Lung (tissue), 12 donors: ENCODE measurements around the gene PPP1R1C. TPM values are rescaled to one million over a fixed set of nuclear protein-coding genes. Genes with fewer than 3 reads are reported as not detected.

ENCODE experiments used
- ATAC-seq: fragments of 200-7000 bp; cut with Tn5 transposase; one replicate; pipeline ENCODE4 v1.9.1; 2020; ENCODE audit warnings: moderate number of reproducible peaks; ENCODE audit not compliant: insufficient read depth, low FRiP score
- DNase-seq, 3 donors: peaks; one replicate each; pipeline ENCODE4 v3.0.0-alpha.2; 2013 to 2017
- H3K27ac ChIP-seq, 2 donors: one replicate each; pipeline ENCODE4 v1.5.1; 2013; ENCODE audit warnings: mild to moderate bottlenecking in 2 of 2, moderate library complexity in 2 of 2, control low read depth in 1 of 2, inconsistent platforms in 1 of 2, low read depth in 1 of 2, low read length in 1 of 2
- H3K27me3 ChIP-seq, 3 donors: one replicate each; pipeline ENCODE4 v1.5.1; 2013; ENCODE audit warnings: low read length in 2 of 3; ENCODE audit not compliant: control insufficient read depth in 3 of 3, insufficient read depth in 3 of 3
- H3K36me3 ChIP-seq, 4 donors: one replicate each; pipeline ENCODE4 v1.5.1; 2013; ENCODE audit warnings: low read length in 4 of 4, mild to moderate bottlenecking in 1 of 4, moderate library complexity in 1 of 4; ENCODE audit not compliant: control insufficient read depth in 4 of 4, insufficient read depth in 4 of 4
- H3K4me1 ChIP-seq, 5 donors: one replicate each; pipeline ENCODE4 v1.5.1; 2013; ENCODE audit warnings: low read length in 5 of 5, mild to moderate bottlenecking in 2 of 5, moderate library complexity in 1 of 5; ENCODE audit not compliant: control insufficient read depth in 5 of 5, insufficient read depth in 5 of 5
- H3K4me3 ChIP-seq: one replicate; pipeline ENCODE4 v1.5.1; 2013; ENCODE audit warnings: mild to moderate bottlenecking, control low read depth, moderate library complexity
- H3K9ac ChIP-seq, 2 donors: one replicate each; pipeline ENCODE4 v1.5.1; 2013; ENCODE audit warnings: low read length in 2 of 2, control low read depth in 1 of 2; ENCODE audit not compliant: insufficient read depth in 1 of 2
- H3K9me3 ChIP-seq, 4 donors: one replicate each; pipeline ENCODE4 v1.5.1; 2013; ENCODE audit warnings: low read length in 3 of 4, mild to moderate bottlenecking in 1 of 4, moderate library complexity in 1 of 4; ENCODE audit not compliant: control insufficient read depth in 4 of 4, insufficient read depth in 3 of 4
- CTCF ChIP-seq: IDR thresholded peaks from 2 replicates; pipeline ENCODE4 v1.5.1; 2012; ENCODE audit warnings: mild to moderate bottlenecking; ENCODE audit errors: control extremely low read depth, extremely low read depth
- WGBS, 2 donors: extraction: QIAGEN DNeasy Blood & Tissue Kit; methylation state at CpG; one replicate each; pipeline ENCODE4 v1.1.7; 2013; 5-methylcytosine and 5-hydroxymethylcytosine counted together
- polyA plus RNA-seq, 2 donors: library from polyadenylated mRNA; stranded (reverse); fragments of 200-250 nt; gene quantifications; one replicate each; pipeline ENCODE4 v1.2.1, GENCODE V29; 2013
- total RNA-seq, 2 donors: library from RNA; depleted of rRNA in 1 of 2; stranded (reverse); fragments of >200 nt in 1 of 2; gene quantifications; one replicate each; pipeline ENCODE4 v1.2.1, GENCODE V29; 2014 to 2021
- donor health status: control.
- donor health status: control.
- donor health status: Bipolar disorder and iron deficiency.
- donor health status: healthy.
- donor health status: DM: yes; HTN: yes; CAD: no.

The PPP1R1C gene
- total and polyA plus RNA-seq, 4 donors = 1.2 to 6.3 (median 4.5) TPM

DNA sequence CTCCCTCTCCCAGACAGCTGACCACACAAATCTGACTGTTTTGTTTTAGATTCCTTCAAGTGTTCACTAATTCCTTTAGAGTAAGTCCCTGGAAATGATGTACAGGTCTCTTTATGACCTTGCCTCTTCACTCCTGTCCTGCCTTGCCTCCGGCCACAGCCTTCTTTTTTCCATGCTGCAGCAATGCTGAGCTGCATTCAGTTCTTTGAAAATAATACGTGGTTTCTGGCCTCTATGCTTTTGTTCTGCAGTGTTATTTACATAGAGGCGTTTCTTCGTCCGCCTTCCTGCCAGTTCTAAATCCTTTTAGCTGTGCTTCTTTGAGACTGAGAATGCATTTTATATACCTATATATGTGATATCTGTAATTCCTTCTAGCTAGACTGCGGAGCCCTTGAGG, 87.2 kb downstream of the PPP1R1C start:
- Histone ChIP-seq H3K9me3 (no peaks in the 10 kb centered on the region), H3K9ac (no peak overlapping the region), H3K27ac (no peak overlapping the region), H3K36me3 (no peaks in the 10 kb centered on the region), H3K4me1 (peaks cover 0 to 14% (median 3%) of the 10 kb centered on the region in 5 donors), H3K27me3 (no peaks in the 10 kb centered on the region), H3K4me3 (no peak overlapping the region)
- no peak for TF ChIP-seq CTCF
- WGBS, 2 donors = 92 to 93% methylated on average over 6 of the region's 6 CpGs
- DNase-seq = no peak
- no peak for ATAC-seq

- TF ChIP-seq CTCF = no peak
- 93 to 97% methylated on average over 3 of the region's 3 CpGs for WGBS, 2 donors
- Histone ChIP-seq H3K4me3 (no peak overlapping the region), H3K9ac (no peak overlapping the region), H3K27ac (no peak overlapping the region), H3K4me1 (peaks cover 0 to 16% (median 3%) of the 10 kb centered on the region in 5 donors), H3K27me3 (no peaks in the 10 kb centered on the region), H3K36me3 (no peaks in the 10 kb centered on the region), H3K9me3 (no peaks in the 10 kb centered on the region)
- DNase-seq = no peak
- no peak for ATAC-seq
These were observed 88.0 kb downstream of the PPP1R1C start for GRCh38 chr2:182073613-182074012.

GRCh38 chr2:182077023-182077422, 91.4 kb downstream of the PPP1R1C start:
- TF ChIP-seq CTCF = no peak
- Histone ChIP-seq H3K9me3 (no peaks in the 10 kb centered on the region), H3K4me1 (peaks cover 0 to 16% (median 0%) of the 10 kb centered on the region in 5 donors), H3K4me3 (no peak overlapping the region), H3K9ac (no peak overlapping the region), H3K27ac (no peak overlapping the region), H3K36me3 (no peaks in the 10 kb centered on the region), H3K27me3 (no peaks in the 10 kb centered on the region)
- 57 to 79% methylated on average over 5 of the region's 5 CpGs for WGBS, 2 donors
- DNase-seq = no peak
- ATAC-seq = no peak

DNA sequence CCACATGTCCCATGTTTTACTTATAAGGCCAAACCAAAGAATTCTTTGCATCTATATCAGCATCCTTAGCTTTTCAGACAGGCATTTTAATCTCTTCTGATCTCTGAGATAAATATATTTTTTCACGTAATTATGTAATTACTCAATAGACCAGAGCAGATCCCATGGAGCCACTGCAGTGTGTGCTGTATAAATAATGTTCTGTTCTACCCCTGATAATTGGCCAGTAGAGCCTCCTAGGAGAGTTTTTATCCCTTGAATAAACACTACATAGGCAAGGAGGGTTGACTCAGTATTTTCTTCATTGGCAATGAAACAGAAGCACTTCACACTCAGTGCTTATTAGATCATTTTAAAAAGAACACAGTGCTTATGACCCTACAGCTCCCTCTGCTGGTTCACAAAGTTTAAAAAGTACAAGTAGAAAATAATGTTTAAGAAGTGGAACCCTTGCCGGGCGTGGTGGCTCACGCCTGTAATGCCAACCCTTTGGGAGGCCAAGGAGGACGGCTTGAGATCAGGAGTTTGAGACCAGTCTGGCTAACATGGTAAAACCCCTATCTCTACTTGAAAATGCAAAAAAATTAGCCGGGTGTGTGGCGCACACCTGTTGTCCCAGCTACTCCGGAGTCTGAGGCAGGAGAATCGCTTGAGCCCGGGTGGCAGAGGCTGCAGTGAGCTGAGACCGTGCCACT, 91.9 kb downstream of the PPP1R1C start:
- Histone ChIP-seq H3K27me3 (no peaks in the 10 kb centered on the region), H3K9me3 (no peaks in the 10 kb centered on the region), H3K27ac (no peak overlapping the region), H3K9ac (no peak overlapping the region), H3K4me1 (peaks cover 0 to 16% (median 0%) of the 10 kb centered on the region in 5 donors), H3K4me3 (no peak overlapping the region), H3K36me3 (no peaks in the 10 kb centered on the region)
- DNase-seq = peak; percentile 44 to 95 (median 92)
- ATAC-seq = peak; percentile 84
- 59 to 67% methylated on average over 11 of the region's 11 CpGs for WGBS, 2 donors
- TF ChIP-seq CTCF = peak; percentile 19
